Measurements from ENCODE around the gene OPN1SW. TPM values are rescaled to one million over a fixed set of nuclear protein-coding genes. Genes with fewer than 3 reads are reported as not detected.

OPN1SW gene
- total RNA-seq, 2 experiments from 2014 or later: not detected

DNA sequence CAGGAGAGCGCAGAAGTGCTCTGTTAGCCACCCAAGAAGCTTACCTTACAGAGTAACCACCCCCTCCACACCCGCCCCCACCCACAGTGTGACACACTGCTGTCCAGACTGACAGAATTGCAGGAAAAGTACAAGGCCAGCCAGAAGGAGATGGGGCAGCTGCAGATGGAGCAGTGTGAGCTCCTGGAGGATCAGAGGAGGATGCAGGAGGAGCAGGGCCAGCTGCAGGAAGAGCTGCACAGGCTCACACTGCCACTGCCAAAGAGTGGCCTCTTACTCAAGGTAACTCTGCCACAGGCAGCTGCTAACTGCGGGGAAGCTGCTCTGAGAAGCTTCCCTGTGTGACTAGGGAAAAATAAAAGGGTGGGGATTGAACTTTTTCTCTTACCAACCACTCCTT, 33.8 kb upstream of the OPN1SW start:
- H3K27me3 Mint-ChIP-seq: no peaks in the 10 kb centered on the region
- no peaks in the 10 kb centered on the region for H3K9me3 Mint-ChIP-seq
- CTCF ChIA-PET: no interaction called here
- Histone ChIP-seq H3K27me3 (ENCODE audit: control insufficient read depth in 1 of 2, insufficient read depth in 2 of 2, low read length in 2 of 2) (no peaks in the 10 kb centered on the region), H3K27ac (ENCODE audit: low read depth in 1 of 2, low read length in 2 of 2) (no peak overlapping the region), H3K36me3 (ENCODE audit: insufficient read depth, low read length) (peaks cover 13% of the 10 kb centered on the region), H3K4me3 (ENCODE audit: low read length) (no peak overlapping the region), H3K9me3 (ENCODE audit: control insufficient read depth in 1 of 2, insufficient read depth in 1 of 2, low read length in 2 of 2) (no peaks in the 10 kb centered on the region), H3K4me1 (ENCODE audit: insufficient read depth, low read length) (no peaks in the 10 kb centered on the region)
- intact Hi-C loops (cut with DNase I, micrococcal nuclease): no loop called here
- no peak overlapping the region for H3K4me3 Mint-ChIP-seq
- no peaks in the 10 kb centered on the region for H3K4me1 Mint-ChIP-seq (ENCODE audit: low read depth)
- DNase-seq (no peak), ATAC-seq (ENCODE audit: poor library complexity) (no peak)
- POLR2A ChIA-PET: no interaction called here
- no peak overlapping the region for H3K27ac Mint-ChIP-seq
- H3K36me3 Mint-ChIP-seq (ENCODE audit: low read depth): peaks cover 12% of the 10 kb centered on the region
- no peak for TF ChIP-seq CTCF (IDR thresholded peaks at IDR 0.05)

DNA sequence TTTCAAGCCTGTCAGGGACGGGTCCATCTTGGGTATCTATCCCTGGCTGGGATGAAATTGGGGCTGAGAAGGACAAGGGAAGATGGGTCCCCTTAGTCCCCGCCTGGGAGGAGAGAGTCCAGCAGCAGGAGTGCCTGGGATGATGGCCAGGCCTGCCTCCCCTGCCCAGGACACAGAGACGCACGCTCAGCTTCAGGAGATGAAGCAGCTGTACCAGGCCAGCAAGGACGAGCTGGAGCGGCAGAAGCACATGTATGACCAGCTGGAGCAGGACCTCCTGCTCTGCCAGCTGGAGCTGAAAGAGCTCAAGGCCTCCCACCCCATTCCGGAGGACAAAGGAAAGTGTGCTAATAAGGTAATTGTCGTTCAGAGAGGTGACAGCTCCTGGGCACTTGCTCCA, 31.6 kb upstream of the OPN1SW start:
- ATAC-seq (ENCODE audit: poor library complexity): no peak
- no peak for DNase-seq
- Histone ChIP-seq H3K27ac (ENCODE audit: low read depth in 1 of 2, low read length in 2 of 2) (no peak overlapping the region), H3K4me1 (ENCODE audit: insufficient read depth, low read length) (no peaks in the 10 kb centered on the region), H3K4me3 (ENCODE audit: low read length) (no peak overlapping the region), H3K27me3 (ENCODE audit: control insufficient read depth in 1 of 2, insufficient read depth in 2 of 2, low read length in 2 of 2) (no peaks in the 10 kb centered on the region), H3K9me3 (ENCODE audit: control insufficient read depth in 1 of 2, insufficient read depth in 1 of 2, low read length in 2 of 2) (no peaks in the 10 kb centered on the region), H3K36me3 (ENCODE audit: insufficient read depth, low read length) (peaks cover 15% of the 10 kb centered on the region)
- intact Hi-C loops (cut with DNase I, micrococcal nuclease): no loop called here
- no peak overlapping the region for H3K4me3 Mint-ChIP-seq
- H3K36me3 Mint-ChIP-seq (ENCODE audit: low read depth): peaks cover 12% of the 10 kb centered on the region
- ChIA-PET CTCF (no interaction called here), POLR2A (no interaction called here)
- no peak for TF ChIP-seq CTCF (IDR thresholded peaks at IDR 0.05)
- no peaks in the 10 kb centered on the region for H3K9me3 Mint-ChIP-seq
- no peak overlapping the region for H3K27ac Mint-ChIP-seq
- H3K4me1 Mint-ChIP-seq (ENCODE audit: low read depth): no peaks in the 10 kb centered on the region
- no peaks in the 10 kb centered on the region for H3K27me3 Mint-ChIP-seq

DNA sequence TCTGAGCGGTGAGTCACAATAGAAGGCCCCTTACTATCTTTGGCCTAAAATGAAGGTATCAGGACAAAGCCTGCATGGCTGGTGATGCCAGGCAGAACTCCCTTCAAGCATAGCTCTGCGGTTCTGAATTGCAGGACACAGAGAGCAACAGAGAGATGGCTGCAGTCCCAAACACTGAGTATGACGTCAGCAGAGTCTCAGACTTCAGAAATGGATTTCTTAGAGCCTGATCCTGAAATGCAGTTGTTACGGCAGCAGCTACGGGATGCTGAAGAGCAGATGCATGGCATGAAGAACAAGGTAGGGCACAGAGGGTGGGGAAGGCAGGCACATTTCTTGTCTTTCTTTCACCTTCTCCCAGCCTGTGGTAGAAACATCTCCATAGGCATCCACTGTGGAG, 29.6 kb upstream of the OPN1SW start:
- Histone ChIP-seq H3K36me3 (ENCODE audit: insufficient read depth, low read length) (peaks cover 15% of the 10 kb centered on the region), H3K4me1 (ENCODE audit: insufficient read depth, low read length) (no peaks in the 10 kb centered on the region), H3K27me3 (ENCODE audit: control insufficient read depth in 1 of 2, insufficient read depth in 2 of 2, low read length in 2 of 2) (no peaks in the 10 kb centered on the region), H3K27ac (ENCODE audit: low read depth in 1 of 2, low read length in 2 of 2) (no peak overlapping the region), H3K9me3 (ENCODE audit: control insufficient read depth in 1 of 2, insufficient read depth in 1 of 2, low read length in 2 of 2) (no peaks in the 10 kb centered on the region), H3K4me3 (ENCODE audit: low read length) (no peak overlapping the region)
- H3K27me3 Mint-ChIP-seq: no peaks in the 10 kb centered on the region
- H3K9me3 Mint-ChIP-seq: no peaks in the 10 kb centered on the region
- ATAC-seq (ENCODE audit: poor library complexity) (no peak), DNase-seq (no peak)
- H3K4me1 Mint-ChIP-seq (ENCODE audit: low read depth): no peaks in the 10 kb centered on the region
- POLR2A ChIA-PET: no interaction called here
- no peak overlapping the region for H3K4me3 Mint-ChIP-seq
- CTCF ChIA-PET: no interaction called here
- no peak for TF ChIP-seq CTCF (IDR thresholded peaks at IDR 0.05)
- H3K27ac Mint-ChIP-seq: no peak overlapping the region
- H3K36me3 Mint-ChIP-seq (ENCODE audit: low read depth): peaks cover 20% of the 10 kb centered on the region
- intact Hi-C loops (cut with DNase I, micrococcal nuclease): no loop called here

Data from CD4-positive, alpha-beta T cell (primary cell).